Urinary bladder (tissue), 4 donors: ENCODE measurements around the gene PLCD3. TPM values are rescaled to one million over a fixed set of nuclear protein-coding genes. Genes with fewer than 3 reads are reported as not detected.

Experiments
- DNase-seq: peaks from one replicate; pipeline ENCODE4 v3.0.0-alpha.2; 2015; ENCODE audit errors: extremely low spot score
- H3K27ac ChIP-seq: one replicate; pipeline ENCODE4 v1.5.1; 2013; ENCODE audit warnings: low read depth, mild to moderate bottlenecking, moderate library complexity
- H3K36me3 ChIP-seq: one replicate; pipeline ENCODE4 v1.6.1; 2013; ENCODE audit warnings: mild to moderate bottlenecking, moderate library complexity; ENCODE audit not compliant: insufficient read depth
- H3K4me1 ChIP-seq: one replicate; pipeline ENCODE4 v1.6.1; 2013; ENCODE audit warnings: mild to moderate bottlenecking, moderate library complexity; ENCODE audit not compliant: insufficient read depth
- H3K4me3 ChIP-seq: one replicate; pipeline ENCODE4 v1.5.1; 2013; ENCODE audit warnings: low read depth, low read length
- WGBS: extraction: QIAGEN DNeasy Blood & Tissue Kit; methylation state at CpG from one replicate; pipeline ENCODE4 v1.1.7; 2013; 5-methylcytosine and 5-hydroxymethylcytosine counted together
- polyA plus RNA-seq: library from polyadenylated mRNA; stranded (reverse); fragments of 200-250 nt; gene quantifications from one replicate; pipeline ENCODE4 v1.2.3, GENCODE V29; 2013
- small RNA-seq: library from RNA; depleted of rRNA; stranded (forward); fragments of <200 nt; gene quantifications from one replicate; pipeline ENCODE3, GENCODE V24; 2014
- total RNA-seq: library from RNA; depleted of rRNA; stranded (reverse); fragments of >200 nt; gene quantifications from one replicate; pipeline ENCODE4 v1.2.3, GENCODE V29; 2014
- donor health status: healthy with polysubstance abuse.
- donor health status: healthy.

PLCD3 gene
- total and polyA plus RNA-seq, 2 donors, result 18.1 to 84.1 TPM

- Histone ChIP-seq H3K4me1 (peaks cover 4% of the 10 kb centered on the region), H3K4me3 (peak within 1 kb of the TSS; percentile 52), H3K27ac (peak within 1 kb of the TSS; percentile 66), H3K36me3 (no peaks in the 10 kb centered on the region)
- WGBS, result under 1% methylated on average over 50 of the region's 50 CpGs
- DNase-seq, result peak; percentile 100
Observed at GRCh38 chr17:45060797-45061605, 71.3 kb downstream of the PLCD3 start, which contains the start of gene NMT1. Gene NMT1 (plus strand): TSS chr17:45061317. CDS start chr17:45061330, 13 bp downstream.

GRCh38 chr17:45060382-45060796 lies 71.9 kb downstream of the PLCD3 start:
- H3K4me1 ChIP-seq, result peaks cover 4% of the 10 kb centered on the region
- H3K27ac ChIP-seq, result peak overlapping the region; percentile 66
- no peak for DNase-seq
- H3K4me3 ChIP-seq, result peak overlapping the region; percentile 52
- no peaks in the 10 kb centered on the region for H3K36me3 ChIP-seq
- WGBS, result 9% methylated on average over 15 of the region's 15 CpGs

Small RNA genes lying within 50 kb of the gene (small RNA-seq; reads per million reads assigned to genes)
- gene MIR6784, result 0.12 reads per million
- gene RF00019, result not detected

Other genes starting within 250 kb of the PLCD3 start
- 79.3 TPM for gene EFTUD2, start 233.1 kb downstream of the PLCD3 start, total RNA-seq
- gene EFTUD2, start 233.1 kb downstream of the PLCD3 start, polyA plus RNA-seq, result 34.4 TPM
- gene GFAP, start 217.0 kb downstream of the PLCD3 start, total RNA-seq, result 0.53 TPM
- 1.4 TPM for gene GFAP, start 217.0 kb downstream of the PLCD3 start, polyA plus RNA-seq
- gene KIF18B, start 184.7 kb downstream of the PLCD3 start, total RNA-seq, result 2.5 TPM
- gene KIF18B, start 184.7 kb downstream of the PLCD3 start, polyA plus RNA-seq, result 0.20 TPM
- 12.6 TPM for gene C1QL1, start 164.2 kb downstream of the PLCD3 start, total RNA-seq
- 15.1 TPM for gene C1QL1, start 164.2 kb downstream of the PLCD3 start, polyA plus RNA-seq
- gene DCAKD, start 80.9 kb downstream of the PLCD3 start, total RNA-seq, result 26.5 TPM
- gene DCAKD, start 80.9 kb downstream of the PLCD3 start, polyA plus RNA-seq, result 39.4 TPM
- gene NMT1, start 71.2 kb downstream of the PLCD3 start, total RNA-seq, result 31.4 TPM
- gene NMT1, start 71.2 kb downstream of the PLCD3 start, polyA plus RNA-seq, result 50.1 TPM
- 4.5 TPM for gene ACBD4, start 3.2 kb upstream of the PLCD3 start, total RNA-seq
- gene ACBD4, start 3.2 kb upstream of the PLCD3 start, polyA plus RNA-seq, result 18.2 TPM
- gene HEXIM1, start 16.0 kb upstream of the PLCD3 start, total RNA-seq, result 19.2 TPM
- gene HEXIM1, start 16.0 kb upstream of the PLCD3 start, polyA plus RNA-seq, result 22.0 TPM
- 2.0 TPM for gene HEXIM2, start 29.4 kb upstream of the PLCD3 start, total RNA-seq
- 7.9 TPM for gene HEXIM2, start 29.4 kb upstream of the PLCD3 start, polyA plus RNA-seq
- gene FMNL1, start 89.4 kb upstream of the PLCD3 start, total RNA-seq, result 3.1 TPM
- gene FMNL1, start 89.4 kb upstream of the PLCD3 start, polyA plus RNA-seq, result 10.8 TPM
- gene SPATA32, start 129.6 kb upstream of the PLCD3 start, total RNA-seq, result not detected
- not detected for gene SPATA32, start 129.6 kb upstream of the PLCD3 start, polyA plus RNA-seq
- gene MAP3K14, start 184.5 kb upstream of the PLCD3 start, total RNA-seq, result 2.9 TPM
- gene MAP3K14, start 184.5 kb upstream of the PLCD3 start, polyA plus RNA-seq, result 15.6 TPM